Measurements from ENCODE around the gene ABI3BP.

ABI3BP gene

GRCh38 chr3:100984308-100984707, 8.9 kb downstream of the ABI3BP start:
- Histone ChIP-seq H2AK5ac (ENCODE audit: low read length) (no peak overlapping the region), H4K12ac (ENCODE audit: low read depth, low read length) (no peak overlapping the region), H4K8ac (ENCODE audit: low read depth, low read length) (no peak overlapping the region), H2AFZ (ENCODE audit: insufficient read depth, low read length, poor library complexity) (no peak overlapping the region), H3K4ac (ENCODE audit: low read depth, low read length) (no peak overlapping the region), H3K9ac (ENCODE audit: low read length) (no peak overlapping the region), H3K27ac (ENCODE audit: low read depth, low read length) (no peak overlapping the region), H3K14ac (ENCODE audit: low read length) (no peak overlapping the region), H3K23ac (ENCODE audit: low read length) (no peak overlapping the region), H3K4me3 (ENCODE audit: low read depth, low read length) (no peak overlapping the region), H2BK120ac (ENCODE audit: insufficient read depth, low read length, poor library complexity) (no peak overlapping the region), H4K91ac (ENCODE audit: low read depth, low read length) (no peak overlapping the region), H3K79me1 (ENCODE audit: low read length) (no peaks in the 10 kb centered on the region), H2BK5ac (ENCODE audit: low read depth, low read length, poor library complexity) (no peak overlapping the region), H3K79me2 (ENCODE audit: control insufficient read depth, insufficient read depth, low read length, poor library complexity) (no peaks in the 10 kb centered on the region), H2BK12ac (ENCODE audit: low read length) (no peak overlapping the region), H3K4me2 (ENCODE audit: low read length) (no peak overlapping the region), H3K9me3 (ENCODE audit: insufficient read depth, low read depth, low read length) (no peaks in the 10 kb centered on the region), H3K27me3 (ENCODE audit: insufficient read depth, low read length) (no peaks in the 10 kb centered on the region), H3K18ac (ENCODE audit: low read length) (no peak overlapping the region), H3K36me3 (ENCODE audit: control insufficient read depth in 1 of 2, insufficient read depth in 2 of 2, low read length in 2 of 2) (no peaks in the 10 kb centered on the region), H3K4me1 (ENCODE audit: control insufficient read depth in 1 of 2, insufficient read depth in 2 of 2, low read length in 2 of 2) (no peaks in the 10 kb centered on the region)
- no peak for DNase-seq

GRCh38 chr3:100982710-100983109, 10.5 kb downstream of the ABI3BP start:
- Histone ChIP-seq H3K4me3 (ENCODE audit: low read depth, low read length) (no peak overlapping the region), H3K18ac (ENCODE audit: low read length) (no peak overlapping the region), H4K8ac (ENCODE audit: low read depth, low read length) (no peak overlapping the region), H3K36me3 (ENCODE audit: control insufficient read depth in 1 of 2, insufficient read depth in 2 of 2, low read length in 2 of 2) (no peaks in the 10 kb centered on the region), H3K9me3 (ENCODE audit: insufficient read depth, low read depth, low read length) (no peaks in the 10 kb centered on the region), H3K9ac (ENCODE audit: low read length) (no peak overlapping the region), H3K4me1 (ENCODE audit: control insufficient read depth in 1 of 2, insufficient read depth in 2 of 2, low read length in 2 of 2) (no peaks in the 10 kb centered on the region), H2BK12ac (ENCODE audit: low read length) (no peak overlapping the region), H2AFZ (ENCODE audit: insufficient read depth, low read length, poor library complexity) (no peak overlapping the region), H3K79me1 (ENCODE audit: low read length) (no peaks in the 10 kb centered on the region), H2BK120ac (ENCODE audit: insufficient read depth, low read length, poor library complexity) (no peak overlapping the region), H3K27ac (ENCODE audit: low read depth, low read length) (no peak overlapping the region), H3K79me2 (ENCODE audit: control insufficient read depth, insufficient read depth, low read length, poor library complexity) (no peaks in the 10 kb centered on the region), H4K12ac (ENCODE audit: low read depth, low read length) (no peak overlapping the region), H3K4me2 (ENCODE audit: low read length) (no peak overlapping the region), H3K23ac (ENCODE audit: low read length) (no peak overlapping the region), H3K14ac (ENCODE audit: low read length) (no peak overlapping the region), H3K4ac (ENCODE audit: low read depth, low read length) (no peak overlapping the region), H4K91ac (ENCODE audit: low read depth, low read length) (no peak overlapping the region), H2AK5ac (ENCODE audit: low read length) (no peak overlapping the region), H3K27me3 (ENCODE audit: insufficient read depth, low read length) (no peaks in the 10 kb centered on the region), H2BK5ac (ENCODE audit: low read depth, low read length, poor library complexity) (no peak overlapping the region)
- DNase-seq, result no peak
- no CpG with 5 or more reads among the region's 4 CpGs for WGBS (ENCODE audit: extremely low coverage, insufficient coverage, insufficient read length)

- Histone ChIP-seq H3K4ac (ENCODE audit: low read depth, low read length) (no peak overlapping the region), H2BK12ac (ENCODE audit: low read length) (no peak overlapping the region), H3K27me3 (ENCODE audit: insufficient read depth, low read length) (no peaks in the 10 kb centered on the region), H3K9ac (ENCODE audit: low read length) (no peak overlapping the region), H3K4me2 (ENCODE audit: low read length) (no peak overlapping the region), H3K14ac (ENCODE audit: low read length) (no peak overlapping the region), H3K23ac (ENCODE audit: low read length) (no peak overlapping the region), H4K12ac (ENCODE audit: low read depth, low read length) (no peak overlapping the region), H3K79me1 (ENCODE audit: low read length) (no peaks in the 10 kb centered on the region), H2AK5ac (ENCODE audit: low read length) (no peak overlapping the region), H4K91ac (ENCODE audit: low read depth, low read length) (no peak overlapping the region), H4K8ac (ENCODE audit: low read depth, low read length) (no peak overlapping the region), H2BK120ac (ENCODE audit: insufficient read depth, low read length, poor library complexity) (no peak overlapping the region), H3K9me3 (ENCODE audit: insufficient read depth, low read depth, low read length) (no peaks in the 10 kb centered on the region), H3K18ac (ENCODE audit: low read length) (no peak overlapping the region), H3K36me3 (ENCODE audit: control insufficient read depth in 1 of 2, insufficient read depth in 2 of 2, low read length in 2 of 2) (no peaks in the 10 kb centered on the region), H3K4me3 (ENCODE audit: low read depth, low read length) (no peak overlapping the region), H3K27ac (ENCODE audit: low read depth, low read length) (no peak overlapping the region), H3K4me1 (ENCODE audit: control insufficient read depth in 1 of 2, insufficient read depth in 2 of 2, low read length in 2 of 2) (no peaks in the 10 kb centered on the region), H2AFZ (ENCODE audit: insufficient read depth, low read length, poor library complexity) (no peak overlapping the region), H2BK5ac (ENCODE audit: low read depth, low read length, poor library complexity) (no peak overlapping the region), H3K79me2 (ENCODE audit: control insufficient read depth, insufficient read depth, low read length, poor library complexity) (no peaks in the 10 kb centered on the region)
- no CpG with 5 or more reads among the region's 3 CpGs for WGBS (ENCODE audit: extremely low coverage, insufficient coverage, insufficient read length)
- DNase-seq, result no peak
Measured at GRCh38 chr3:100981164-100981911, 11.9 kb downstream of the ABI3BP start.

- no peak overlapping the region for H3K4me3 ChIP-seq (ENCODE audit: low read depth, low read length)
- no peaks in the 10 kb centered on the region for H3K79me2 ChIP-seq (ENCODE audit: control insufficient read depth, insufficient read depth, low read length, poor library complexity)
- no peaks in the 10 kb centered on the region for H3K36me3 ChIP-seq (ENCODE audit: control insufficient read depth in 1 of 2, insufficient read depth in 2 of 2, low read length in 2 of 2)
- H2AFZ ChIP-seq (ENCODE audit: insufficient read depth, low read length, poor library complexity), result no peak overlapping the region
- H2BK5ac ChIP-seq (ENCODE audit: low read depth, low read length, poor library complexity), result no peak overlapping the region
- no peaks in the 10 kb centered on the region for H3K79me1 ChIP-seq (ENCODE audit: low read length)
- no peak overlapping the region for H3K14ac ChIP-seq (ENCODE audit: low read length)
- no peak overlapping the region for H4K12ac ChIP-seq (ENCODE audit: low read depth, low read length)
- no peaks in the 10 kb centered on the region for H3K27me3 ChIP-seq (ENCODE audit: insufficient read depth, low read length)
- DNase-seq, result no peak
- no peak overlapping the region for H4K8ac ChIP-seq (ENCODE audit: low read depth, low read length)
- no peaks in the 10 kb centered on the region for H3K9me3 ChIP-seq (ENCODE audit: insufficient read depth, low read depth, low read length)
- H3K4me1 ChIP-seq (ENCODE audit: control insufficient read depth in 1 of 2, insufficient read depth in 2 of 2, low read length in 2 of 2), result no peaks in the 10 kb centered on the region
- H2AK5ac ChIP-seq (ENCODE audit: low read length), result no peak overlapping the region
- no peak overlapping the region for H3K23ac ChIP-seq (ENCODE audit: low read length)
- no peak overlapping the region for H2BK12ac ChIP-seq (ENCODE audit: low read length)
- no peak overlapping the region for H3K18ac ChIP-seq (ENCODE audit: low read length)
- H2BK120ac ChIP-seq (ENCODE audit: insufficient read depth, low read length, poor library complexity), result no peak overlapping the region
- no peak overlapping the region for H3K27ac ChIP-seq (ENCODE audit: low read depth, low read length)
- H4K91ac ChIP-seq (ENCODE audit: low read depth, low read length), result no peak overlapping the region
- no peak overlapping the region for H3K9ac ChIP-seq (ENCODE audit: low read length)
- no CpG with 5 or more reads among the region's 1 CpG for WGBS (ENCODE audit: extremely low coverage, insufficient coverage, insufficient read length)
- H3K4ac ChIP-seq (ENCODE audit: low read depth, low read length), result no peak overlapping the region
- H3K4me2 ChIP-seq (ENCODE audit: low read length), result no peak overlapping the region
Measured at GRCh38 chr3:100978011-100978659, 15.1 kb downstream of the ABI3BP start.

Data from trophoblast cell (in vitro differentiated cells and primary cell).